Fibroblast of lung (primary cell): Measurements from ENCODE around the gene CAMSAP2. TPM values are rescaled to one million over a fixed set of nuclear protein-coding genes. Genes with fewer than 3 reads are reported as not detected.

Experiments
- DNase-seq, 2 donors: peaks; one replicate each; pipeline versions ENCODE4 v3.0.0 to v3.0.0-alpha.2; 2010; ENCODE audit warnings: low read depth in 2 of 2
- H2AFZ ChIP-seq: 2 replicates; pipeline ENCODE4 v1.5.1; 2012; ENCODE audit warnings: low read length, control low read depth, inconsistent platforms
- H3K27ac ChIP-seq: 2 replicates; pipeline ENCODE4 v1.5.1; 2011; ENCODE audit warnings: low read length, control low read depth; ENCODE audit not compliant: insufficient read depth
- H3K27me3 ChIP-seq: 2 replicates; pipeline ENCODE4 v1.5.1; 2011; ENCODE audit warnings: mild to moderate bottlenecking, low read length; ENCODE audit not compliant: control insufficient read depth, insufficient read depth
- H3K36me3 ChIP-seq: 2 replicates; pipeline ENCODE4 v1.5.1; 2011; ENCODE audit warnings: low read length; ENCODE audit not compliant: control insufficient read depth, insufficient read depth
- H3K4me1 ChIP-seq: 2 replicates; pipeline ENCODE4 v1.5.1; 2011; ENCODE audit warnings: low read length; ENCODE audit not compliant: control insufficient read depth, insufficient read depth; ENCODE audit errors: extremely low read depth
- H3K4me2 ChIP-seq: 2 replicates; pipeline ENCODE4 v1.5.1; 2011; ENCODE audit warnings: low read length, control low read depth; ENCODE audit not compliant: insufficient read depth; ENCODE audit errors: extremely low read depth
- H3K4me3 ChIP-seq, 4 experiments: fragments of 200-600 bp in 1 of 4; sonication (generic) in 1 of 4; replicated peaks in 1 of 4; 2 replicates each; pipeline ENCODE4 v1.5.1; 2011 to 2016; ENCODE audit warnings: low read length in 4 of 4, low read depth in 3 of 4, mild to moderate bottlenecking in 3 of 4, control low read depth in 2 of 4, inconsistent platforms in 1 of 4, mixed read lengths in 1 of 4; ENCODE audit not compliant: insufficient read depth in 1 of 4; ENCODE audit errors: control extremely low read depth in 1 of 4
- H3K79me2 ChIP-seq: 2 replicates; pipeline ENCODE4 v1.5.1; 2012; ENCODE audit warnings: mild to moderate bottlenecking, low read length, inconsistent platforms; ENCODE audit not compliant: control insufficient read depth, insufficient read depth
- H3K9ac ChIP-seq: 2 replicates; pipeline ENCODE4 v1.5.1; 2011; ENCODE audit warnings: mild to moderate bottlenecking, low read length, control low read depth; ENCODE audit not compliant: insufficient read depth
- H3K9me3 ChIP-seq: 2 replicates; pipeline ENCODE4 v1.5.1; 2012; ENCODE audit warnings: low read depth, low read length; ENCODE audit not compliant: control insufficient read depth, insufficient read depth
- H4K20me1 ChIP-seq: 2 replicates; pipeline ENCODE4 v1.5.1; 2011; ENCODE audit warnings: low read length; ENCODE audit not compliant: control insufficient read depth, insufficient read depth; ENCODE audit errors: extremely low read depth
- EZH2 ChIP-seq: IDR thresholded peaks from 2 replicates; pipeline ENCODE4 v1.5.1; 2012; ENCODE audit warnings: low read length, control low read depth, mild to moderate bottlenecking; ENCODE audit errors: missing control alignments
- polyA plus RNA-seq, 2 donors: library from polyadenylated mRNA; depleted of rRNA in 1 of 2; stranded (reverse) in 1 of 2; unstranded in 1 of 2; fragments of >200 nt; gene quantifications; 2 replicates each; pipeline ENCODE4 v1.2.1, GENCODE V29; 2011 to 2012; ENCODE audit warnings: missing spikeins in 1 of 2
- total RNA-seq: library from RNA; depleted of rRNA; stranded (reverse); fragments of >200 nt; gene quantifications from 2 replicates; pipeline ENCODE4 v1.2.1, GENCODE V29; 2014
- TF ChIP-seq, protein P1 (sequence below), 2 donors: IDR thresholded peaks in 1 of 2; conservative IDR thresholded peaks in 1 of 2; 1 replicate in 1 of 2; 2 replicates in 1 of 2; pipeline ENCODE4 v1.5.1; 2011 to 2012; ENCODE audit warnings: low read length in 2 of 2, control low read depth in 1 of 2, inconsistent platforms in 1 of 2, low read depth in 1 of 2, mild to moderate bottlenecking in 1 of 2

Gene CAMSAP2
- total and polyA plus RNA-seq, 2 donors (not counting 1 experiment from before 2014, with no cell fraction given) = 22.3 to 32.5 TPM

DNA sequence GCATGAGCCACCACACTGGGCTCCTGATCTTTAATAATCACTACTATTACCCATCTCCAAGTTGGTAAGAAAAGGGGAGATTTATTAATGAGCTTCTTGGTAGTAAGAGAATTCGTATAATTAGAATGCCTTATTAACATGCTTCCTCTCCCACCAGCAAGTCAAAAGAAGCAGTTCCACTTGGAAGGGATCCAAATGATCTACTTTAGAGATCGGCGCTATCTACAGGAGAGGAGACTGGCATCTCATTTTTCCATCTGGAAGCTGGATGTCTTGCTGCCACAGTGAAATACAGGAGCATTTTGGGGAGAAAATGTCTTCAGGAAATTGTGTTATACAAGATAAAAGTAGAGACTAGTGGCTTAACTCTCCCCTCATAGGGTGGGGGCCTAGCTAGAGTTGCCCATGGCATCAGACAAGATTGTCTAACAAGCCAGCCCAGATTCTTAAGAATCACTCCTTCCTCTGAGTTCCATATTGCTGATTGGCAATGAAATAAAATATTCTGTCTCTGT lies 33.6 kb upstream of the CAMSAP2 start:
- Histone ChIP-seq H3K4me3 (no peak overlapping the region), H3K4me1 (no peaks in the 10 kb centered on the region), H3K36me3 (no peaks in the 10 kb centered on the region), H3K9ac (no peak overlapping the region), H3K27ac (no peak overlapping the region), H4K20me1 (no peaks in the 10 kb centered on the region), H2AFZ (no peak overlapping the region), H3K4me2 (no peak overlapping the region), H3K9me3 (no peaks in the 10 kb centered on the region), H3K79me2 (no peaks in the 10 kb centered on the region), H3K27me3 (no peaks in the 10 kb centered on the region)
- DNase-seq = no peak
- no peak for TF ChIP-seq EZH2
- TF ChIP-seq, protein P1, sequence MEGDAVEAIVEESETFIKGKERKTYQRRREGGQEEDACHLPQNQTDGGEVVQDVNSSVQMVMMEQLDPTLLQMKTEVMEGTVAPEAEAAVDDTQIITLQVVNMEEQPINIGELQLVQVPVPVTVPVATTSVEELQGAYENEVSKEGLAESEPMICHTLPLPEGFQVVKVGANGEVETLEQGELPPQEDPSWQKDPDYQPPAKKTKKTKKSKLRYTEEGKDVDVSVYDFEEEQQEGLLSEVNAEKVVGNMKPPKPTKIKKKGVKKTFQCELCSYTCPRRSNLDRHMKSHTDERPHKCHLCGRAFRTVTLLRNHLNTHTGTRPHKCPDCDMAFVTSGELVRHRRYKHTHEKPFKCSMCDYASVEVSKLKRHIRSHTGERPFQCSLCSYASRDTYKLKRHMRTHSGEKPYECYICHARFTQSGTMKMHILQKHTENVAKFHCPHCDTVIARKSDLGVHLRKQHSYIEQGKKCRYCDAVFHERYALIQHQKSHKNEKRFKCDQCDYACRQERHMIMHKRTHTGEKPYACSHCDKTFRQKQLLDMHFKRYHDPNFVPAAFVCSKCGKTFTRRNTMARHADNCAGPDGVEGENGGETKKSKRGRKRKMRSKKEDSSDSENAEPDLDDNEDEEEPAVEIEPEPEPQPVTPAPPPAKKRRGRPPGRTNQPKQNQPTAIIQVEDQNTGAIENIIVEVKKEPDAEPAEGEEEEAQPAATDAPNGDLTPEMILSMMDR (conservative IDR thresholded peaks at IDR 0.05 in 1 of 2, IDR thresholded peaks at IDR 0.05 in 1 of 2; ENCODE audit: low read depth in 1 of 2, low read length in 2 of 2) = no peak

DNA sequence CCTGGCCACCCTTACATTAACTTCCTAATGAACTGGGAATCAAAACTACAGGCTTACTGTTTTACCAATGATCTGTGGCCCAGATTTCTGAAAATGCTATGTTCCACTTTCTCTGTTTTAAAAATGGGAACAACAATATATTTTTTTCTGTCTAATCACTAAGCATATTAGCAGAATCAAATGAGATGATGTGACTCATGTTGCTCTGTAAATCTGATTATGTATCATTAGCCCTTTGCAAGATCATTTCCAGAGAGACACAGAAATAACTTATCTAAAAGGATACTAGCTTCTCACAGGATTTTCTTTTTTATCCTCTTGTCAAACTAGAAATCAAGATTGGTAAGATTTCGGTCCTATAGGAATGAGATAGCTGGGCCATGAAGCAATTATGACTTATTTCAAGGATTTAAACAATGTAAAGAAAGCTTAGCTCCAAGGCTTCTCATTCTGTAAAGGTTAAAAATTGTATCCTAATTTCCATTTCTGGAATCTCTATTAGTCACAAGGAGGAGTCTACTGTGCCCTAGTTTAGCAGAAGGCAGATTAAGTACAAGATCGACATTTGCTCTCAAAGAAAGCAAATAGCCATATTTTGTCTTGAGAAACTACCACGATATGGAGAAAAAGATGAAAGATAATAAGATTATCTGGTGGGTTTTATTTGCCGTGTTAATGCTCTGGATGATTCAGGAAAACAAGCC lies 32.4 kb upstream of the CAMSAP2 start:
- DNase-seq = no peak
- no peaks in the 10 kb centered on the region for H3K4me1 ChIP-seq
- no peak overlapping the region for H2AFZ ChIP-seq
- no peak overlapping the region for H3K9ac ChIP-seq
- H3K36me3 ChIP-seq = no peaks in the 10 kb centered on the region
- no peak for TF ChIP-seq EZH2
- TF ChIP-seq, protein P1 (conservative IDR thresholded peaks at IDR 0.05 in 1 of 2, IDR thresholded peaks at IDR 0.05 in 1 of 2; ENCODE audit: low read depth in 1 of 2, low read length in 2 of 2) = no peak
- H3K27me3 ChIP-seq = no peaks in the 10 kb centered on the region
- no peaks in the 10 kb centered on the region for H3K9me3 ChIP-seq
- no peak overlapping the region for H3K4me2 ChIP-seq
- H3K79me2 ChIP-seq = no peaks in the 10 kb centered on the region
- no peaks in the 10 kb centered on the region for H4K20me1 ChIP-seq
- no peak overlapping the region for H3K27ac ChIP-seq
- no peak overlapping the region for H3K4me3 ChIP-seq

DNA sequence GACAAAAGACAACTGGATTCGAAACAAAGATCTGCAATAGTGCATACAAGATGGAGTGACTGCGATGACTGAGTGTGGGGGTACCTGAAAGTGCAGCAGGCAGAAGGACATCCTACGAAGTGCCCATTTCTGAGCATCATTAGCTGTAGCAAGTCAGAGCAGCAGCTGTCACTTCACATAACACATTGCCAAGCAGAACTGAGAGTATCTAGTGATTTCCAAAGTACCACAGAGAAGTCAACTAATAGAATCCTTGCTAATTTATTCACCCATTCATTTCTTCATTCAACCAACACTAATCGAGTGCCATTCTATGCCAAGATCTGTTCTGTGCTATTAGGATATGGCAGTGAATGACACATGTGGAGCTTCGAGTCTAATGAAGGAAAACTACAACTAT lies 31.6 kb upstream of the CAMSAP2 start:
- Histone ChIP-seq H4K20me1 (no peaks in the 10 kb centered on the region), H3K4me2 (no peak overlapping the region), H3K4me3 (no peak overlapping the region), H3K9ac (no peak overlapping the region), H2AFZ (no peak overlapping the region), H3K27me3 (no peaks in the 10 kb centered on the region), H3K79me2 (no peaks in the 10 kb centered on the region), H3K4me1 (no peaks in the 10 kb centered on the region), H3K9me3 (no peaks in the 10 kb centered on the region), H3K36me3 (no peaks in the 10 kb centered on the region), H3K27ac (no peak overlapping the region)
- TF ChIP-seq, protein P1 (conservative IDR thresholded peaks at IDR 0.05 in 1 of 2, IDR thresholded peaks at IDR 0.05 in 1 of 2; ENCODE audit: low read depth in 1 of 2, low read length in 2 of 2) = no peak
- no peak for TF ChIP-seq EZH2
- DNase-seq = no peak
